GM19025 (cell line): Measurements from ENCODE around the gene DLG2.
"Not testable (repeated sequence)": the region's sequence is repeated elsewhere in the genome, so short reads cannot be mapped to it uniquely, and the experiment has no call there.

ENCODE experiments used
- ATAC-seq: cut with Tn5 transposase; IDR thresholded peaks from one replicate; pipeline ENCODE4 v1.9.1; 2021; ENCODE audit warnings: mild to moderate bottlenecking, low read depth, moderate library complexity; ENCODE audit not compliant: unreplicated experiment

Gene DLG2

DNA sequence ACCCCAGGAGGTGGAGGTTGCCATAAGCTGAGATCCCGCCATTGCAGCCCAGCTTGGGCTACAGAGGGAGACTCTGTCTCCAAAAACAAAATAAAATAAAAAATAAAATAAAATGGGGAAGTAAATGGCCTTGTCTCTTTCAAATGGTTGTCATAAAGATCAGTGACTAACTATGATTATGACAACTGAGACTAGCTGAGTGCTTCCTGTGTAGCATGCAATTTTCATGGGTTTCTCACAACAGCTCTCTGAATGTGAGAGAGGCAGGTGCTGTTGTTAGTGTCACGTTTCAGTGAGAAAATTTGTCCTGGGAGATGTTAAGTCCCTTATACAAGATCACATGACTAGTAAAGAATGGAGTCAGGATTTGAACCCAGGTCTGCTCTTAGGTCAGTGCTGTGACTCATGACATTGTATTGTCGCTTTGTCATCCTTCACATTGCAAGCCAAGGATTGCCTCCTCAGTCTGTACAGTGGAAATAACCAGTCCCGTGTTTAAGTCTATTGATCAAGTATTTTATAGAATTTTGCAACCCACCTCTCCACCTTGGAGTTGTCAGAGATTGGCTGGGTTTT lies 2177.7 kb downstream of the DLG2 start:
- no peak for ATAC-seq

DNA sequence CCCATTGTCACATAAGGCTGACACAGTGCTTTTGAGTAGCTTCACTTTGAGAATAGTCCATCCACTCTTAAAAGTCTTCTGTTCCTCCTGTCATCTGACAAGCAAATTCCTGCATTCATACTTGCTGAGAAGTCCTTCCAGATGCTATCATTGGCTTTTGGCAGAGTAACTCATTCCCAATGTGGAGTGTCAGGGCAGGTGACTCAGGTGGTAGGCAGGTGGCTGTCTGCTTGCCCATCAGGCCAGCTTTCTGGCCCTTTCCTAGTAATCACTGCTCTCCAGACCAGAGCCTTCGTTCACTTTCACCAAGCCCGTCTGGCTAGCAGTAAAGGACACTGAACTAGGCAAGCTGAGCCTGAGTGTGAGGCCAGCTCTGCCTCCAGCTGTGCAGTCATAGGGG lies 2178.5 kb downstream of the DLG2 start:
- no peak for ATAC-seq

- not testable (repeated sequence) for ATAC-seq
Measured at GRCh38 chr11:83443880-83444279, 2183.3 kb downstream of the DLG2 start.

DNA sequence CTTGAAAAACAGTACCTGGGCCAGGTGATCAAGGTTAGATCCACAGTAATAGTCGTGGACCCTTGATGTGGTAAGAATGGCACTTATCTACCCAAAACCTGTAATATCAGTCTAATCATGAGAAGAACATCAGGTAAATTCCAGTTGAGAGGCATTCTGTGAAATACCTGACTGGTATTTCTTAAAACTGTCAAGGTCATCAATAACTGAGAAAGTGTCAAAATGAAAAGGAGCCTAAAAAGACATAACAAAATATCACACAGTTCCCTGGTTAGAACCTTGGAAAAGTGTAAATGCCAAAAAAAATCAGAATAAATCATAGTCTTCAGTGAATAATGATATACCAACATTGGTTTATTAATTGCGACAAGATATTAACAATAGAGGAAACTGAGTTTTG lies 2185.5 kb downstream of the DLG2 start:
- ATAC-seq, result no peak

GRCh38 chr11:83441171-83441570 lies 2186.0 kb downstream of the DLG2 start:
- ATAC-seq, result no peak

GRCh38 chr11:83438438-83438837 lies 2188.7 kb downstream of the DLG2 start:
- no peak for ATAC-seq

DNA sequence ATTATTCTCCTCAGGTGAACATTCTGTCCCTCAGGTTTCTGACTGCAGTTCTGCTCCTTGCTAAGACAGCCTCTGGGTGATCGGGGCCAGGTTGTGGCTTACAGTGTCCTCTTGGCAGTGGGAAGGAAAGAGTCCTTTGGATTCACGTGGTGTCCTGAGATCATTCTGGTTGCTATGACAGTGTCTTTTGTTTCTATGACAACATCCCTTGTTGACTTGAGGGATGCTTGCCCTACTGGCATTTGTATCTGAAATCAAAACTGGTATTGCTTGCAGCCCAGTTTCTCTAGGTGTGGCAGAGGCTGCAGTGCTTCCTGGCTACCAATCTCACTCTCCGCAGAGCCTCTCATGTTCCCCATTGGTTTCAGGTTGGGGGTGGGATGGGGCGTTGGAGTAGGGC lies 2189.2 kb downstream of the DLG2 start:
- no peak for ATAC-seq

- ATAC-seq, result no peak
Measured at GRCh38 chr11:83436855-83437254, 2190.3 kb downstream of the DLG2 start.

DNA sequence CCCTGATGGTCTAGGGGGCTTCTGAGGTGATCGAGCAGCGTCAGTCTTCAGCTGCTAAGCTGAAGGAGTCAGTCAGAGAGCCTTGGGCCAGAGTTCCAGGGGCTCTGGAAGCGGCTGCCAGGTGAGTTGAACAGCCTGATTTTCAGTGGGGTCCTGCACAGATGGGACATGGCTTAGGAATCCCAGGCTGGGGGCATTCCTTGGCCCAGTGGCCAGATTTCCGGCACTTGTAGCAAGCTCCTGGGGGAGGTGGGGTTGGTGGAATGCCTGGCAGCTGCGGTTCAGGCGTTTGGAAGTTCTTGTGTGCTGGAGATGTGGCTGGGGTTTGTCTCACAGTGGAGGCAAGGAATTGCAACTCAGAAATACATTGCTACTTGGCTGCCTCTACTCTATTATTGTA lies 2192.3 kb downstream of the DLG2 start:
- not testable (repeated sequence) for ATAC-seq

DNA sequence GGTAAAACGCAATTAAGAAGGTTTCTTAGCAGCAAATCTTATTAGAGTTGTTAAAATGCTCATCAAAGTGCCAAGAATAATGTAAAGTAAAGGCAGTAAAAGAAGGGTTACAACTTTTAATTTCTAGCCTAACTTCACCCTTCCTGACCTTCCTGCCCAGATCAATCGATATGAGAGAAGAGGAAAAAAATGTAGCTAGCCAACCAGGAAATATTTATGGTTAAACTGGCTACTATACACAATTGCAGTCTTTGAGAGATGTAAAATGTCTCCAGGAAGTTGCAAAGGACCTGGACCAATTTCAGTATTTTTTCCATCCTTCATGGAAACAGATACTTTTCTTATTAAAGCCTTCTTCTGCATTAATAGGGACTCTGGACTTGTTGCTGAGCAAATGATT lies 2199.2 kb downstream of the DLG2 start:
- no peak for ATAC-seq

DNA sequence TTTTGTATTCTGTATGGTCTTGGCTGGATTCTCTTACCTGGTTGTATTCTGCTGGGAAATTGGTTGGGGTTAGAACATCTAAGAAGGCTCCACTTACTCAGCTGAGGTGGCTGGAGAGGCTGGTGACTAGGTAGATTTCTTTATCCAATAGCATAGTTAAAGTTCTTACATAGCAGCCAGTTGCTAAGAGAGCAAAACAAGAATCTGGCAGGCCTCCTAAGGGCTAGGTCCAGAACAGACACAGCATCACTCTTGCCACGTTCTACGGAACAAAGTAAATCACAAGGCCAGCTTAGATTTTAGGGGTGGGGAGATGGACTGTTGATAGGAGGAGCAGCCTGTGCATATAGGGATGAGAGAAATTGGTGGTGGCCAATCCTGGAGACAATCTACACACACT lies 2199.6 kb downstream of the DLG2 start:
- no peak for ATAC-seq

DNA sequence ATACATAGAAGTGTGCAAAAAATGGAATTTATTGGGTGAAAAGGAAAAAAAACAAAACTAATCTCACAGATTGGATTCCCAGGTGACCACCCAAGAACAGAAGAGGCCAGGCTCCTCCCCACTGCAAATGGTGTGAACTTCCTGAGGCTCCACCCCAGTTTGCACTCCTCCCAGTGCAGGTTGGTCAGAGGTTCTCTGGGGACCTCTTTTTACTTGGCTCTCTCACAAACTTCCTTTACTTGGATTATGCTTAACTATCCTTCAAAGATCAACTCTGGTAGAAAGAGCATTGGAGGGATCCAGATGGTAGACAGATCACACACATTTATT lies 2202.0 kb downstream of the DLG2 start:
- no peak for ATAC-seq

DNA sequence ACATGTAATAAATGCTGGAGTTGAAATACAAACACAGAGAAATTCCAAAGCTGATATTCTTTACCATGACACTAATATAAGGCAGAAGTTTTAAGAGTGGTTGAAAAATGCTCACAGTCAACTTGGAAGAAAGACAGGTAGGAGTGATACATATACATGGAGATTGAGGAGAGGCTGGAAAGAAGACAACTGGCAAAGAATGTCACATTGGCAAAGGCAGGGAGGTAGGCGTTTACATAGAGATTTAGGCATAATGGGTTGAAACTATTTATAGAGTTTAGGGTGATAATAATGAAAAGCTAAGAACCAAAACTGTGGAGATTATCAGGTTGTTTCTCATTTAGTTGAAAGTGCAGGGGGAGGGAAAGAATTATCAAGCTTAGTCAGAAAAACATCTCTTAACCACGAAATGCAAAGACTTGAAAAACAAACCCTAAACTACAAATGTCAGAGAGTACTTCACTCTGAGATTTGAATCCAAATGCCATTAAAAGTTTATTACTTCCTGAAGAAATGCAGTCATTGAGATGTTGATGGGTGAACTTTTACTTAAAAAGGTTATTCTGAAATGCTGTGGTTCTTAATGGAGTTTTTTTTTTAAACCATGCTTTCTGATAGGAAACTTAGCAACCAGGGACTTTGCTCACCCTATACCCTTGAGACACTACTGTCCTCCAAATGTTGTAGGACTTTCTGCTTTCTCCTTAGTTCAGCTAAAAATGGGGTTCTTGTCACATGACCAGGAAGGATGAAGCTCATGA lies 2202.6 kb downstream of the DLG2 start:
- no peak for ATAC-seq

- not testable (repeated sequence) for ATAC-seq
Measured at GRCh38 chr11:83422641-83423040, 2204.5 kb downstream of the DLG2 start.

GRCh38 chr11:83410605-83411565 lies 2216.3 kb downstream of the DLG2 start:
- ATAC-seq, result no peak

- no peak for ATAC-seq
Measured at GRCh38 chr11:83409891-83410290, 2217.3 kb downstream of the DLG2 start.

DNA sequence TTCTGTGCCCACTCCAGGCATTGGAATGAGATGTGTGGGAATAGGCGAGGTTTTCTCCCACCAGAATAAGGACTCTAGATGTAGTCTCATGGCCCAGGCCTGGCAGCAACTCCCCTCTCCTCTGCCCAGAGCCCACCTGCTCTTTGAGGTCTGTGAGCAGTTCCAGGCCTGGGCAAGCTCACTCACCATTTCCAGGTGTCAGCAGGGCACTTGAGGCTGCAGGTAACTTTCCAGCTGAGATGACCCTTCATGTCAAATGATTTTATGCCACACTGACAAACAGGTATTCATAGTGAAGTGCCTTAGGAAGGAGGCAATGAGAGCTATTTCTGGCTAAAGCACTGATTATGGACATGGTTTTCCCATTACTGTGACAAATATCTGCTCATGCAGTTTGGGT lies 2217.7 kb downstream of the DLG2 start:
- no peak for ATAC-seq

DNA sequence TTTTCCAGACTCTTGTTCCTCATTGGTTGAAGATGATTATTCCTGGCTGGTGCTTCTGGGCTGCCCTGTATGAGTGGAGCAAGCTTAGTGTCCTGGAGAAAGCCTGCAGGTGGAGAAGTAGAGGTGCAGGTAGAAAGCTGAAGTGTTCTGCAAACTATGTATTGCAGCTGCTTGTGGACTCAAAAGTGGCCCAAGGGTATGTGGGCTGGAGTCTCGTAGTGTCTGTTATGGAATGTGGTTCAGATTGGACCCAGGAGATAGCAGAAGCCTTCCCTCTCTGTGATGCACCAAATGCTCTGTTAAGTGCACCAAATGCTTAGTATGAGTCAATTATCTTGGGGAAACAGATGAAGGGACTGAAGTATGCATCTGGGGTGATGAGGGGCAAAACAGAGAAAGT lies 2218.2 kb downstream of the DLG2 start:
- ATAC-seq, result no peak
